Neuronal stem cell (in vitro differentiated cells): ENCODE data around the gene MS4A6A.

Experiments
- DNase-seq: peaks from one replicate; pipeline ENCODE4 v3.0.0-alpha.2; 2013; ENCODE audit warnings: low spot score
- H2AFZ ChIP-seq: one replicate; pipeline ENCODE4 v1.6.1; 2013; ENCODE audit warnings: mild to moderate bottlenecking, low read length, inconsistent platforms
- H2AK5ac ChIP-seq: 2 replicates; pipeline ENCODE4 v1.6.1; 2013; ENCODE audit warnings: low read depth, mild to moderate bottlenecking, inconsistent platforms, low read length, moderate library complexity, mixed read lengths
- H2BK120ac ChIP-seq: 2 replicates; pipeline ENCODE4 v1.6.1; 2013; ENCODE audit warnings: low read depth, mild to moderate bottlenecking, inconsistent platforms, low read length, moderate library complexity, mixed read lengths
- H2BK12ac ChIP-seq: one replicate; pipeline ENCODE4 v1.6.1; 2013; ENCODE audit warnings: low read length, inconsistent platforms
- H2BK15ac ChIP-seq: 2 replicates; pipeline ENCODE4 v1.6.1; 2013; ENCODE audit warnings: mild to moderate bottlenecking, low read length, inconsistent platforms, mixed read lengths
- H2BK5ac ChIP-seq: one replicate; pipeline ENCODE4 v1.6.1; 2013; ENCODE audit warnings: inconsistent platforms, mild to moderate bottlenecking, low read length, moderate library complexity
- H3K14ac ChIP-seq: one replicate; pipeline ENCODE4 v1.6.1; 2013; ENCODE audit warnings: low read length, inconsistent platforms
- H3K18ac ChIP-seq: 2 replicates; pipeline ENCODE4 v1.6.1; 2013; ENCODE audit warnings: low read length, inconsistent platforms
- H3K23ac ChIP-seq: 2 replicates; pipeline ENCODE4 v1.6.1; 2013; ENCODE audit warnings: low read depth, mild to moderate bottlenecking, mixed read lengths, low read length, inconsistent platforms; ENCODE audit not compliant: poor library complexity
- H3K27ac ChIP-seq: replicated peaks from 3 replicates; pipeline ENCODE4 v1.5.1; 2013; ENCODE audit warnings: low read length, inconsistent platforms
- H3K27me3 ChIP-seq, 3 experiments: 2 replicates each; pipeline ENCODE4 v1.6.1; 2013; ENCODE audit warnings: low read length in 3 of 3, mild to moderate bottlenecking in 2 of 3, inconsistent platforms in 1 of 3, low read depth in 1 of 3, mixed read lengths in 1 of 3, moderate library complexity in 1 of 3; ENCODE audit not compliant: control insufficient read depth in 3 of 3, insufficient read depth in 3 of 3
- H3K36me3 ChIP-seq, 2 donors: replicated peaks in 1 of 2; 2 replicates each; pipeline ENCODE4 v1.6.1; 2013; ENCODE audit warnings: low read length in 2 of 2; ENCODE audit not compliant: control insufficient read depth in 2 of 2, insufficient read depth in 2 of 2
- H3K4ac ChIP-seq: 2 replicates; pipeline ENCODE4 v1.6.1; 2013; ENCODE audit warnings: inconsistent platforms, mild to moderate bottlenecking, low read length, moderate library complexity
- H3K4me1 ChIP-seq, 2 donors: 1 replicate in 1 of 2; 2 replicates in 1 of 2; pipeline ENCODE4 v1.6.1; 2013; ENCODE audit warnings: low read length in 2 of 2, low read depth in 1 of 2; ENCODE audit not compliant: control insufficient read depth in 2 of 2, insufficient read depth in 1 of 2
- H3K4me2 ChIP-seq: one replicate; pipeline ENCODE4 v1.6.1; 2013; ENCODE audit warnings: mild to moderate bottlenecking, low read length, inconsistent platforms; ENCODE audit not compliant: insufficient read depth, poor library complexity, severe bottlenecking
- H3K4me3 ChIP-seq, 2 donors: 2 replicates each; pipeline ENCODE4 v1.5.1; 2013; ENCODE audit warnings: low read length in 2 of 2, mild to moderate bottlenecking in 2 of 2, inconsistent platforms in 1 of 2, moderate library complexity in 1 of 2
- H3K79me1 ChIP-seq: one replicate; pipeline ENCODE4 v1.6.1; 2013; ENCODE audit warnings: low read depth, mild to moderate bottlenecking, inconsistent platforms, low read length, moderate library complexity
- H3K9ac ChIP-seq: one replicate; pipeline ENCODE4 v1.6.1; 2013; ENCODE audit warnings: mild to moderate bottlenecking, low read depth, low read length, inconsistent platforms; ENCODE audit not compliant: poor library complexity
- H3K9me3 ChIP-seq, 2 donors: replicated peaks in 1 of 2; 2 replicates each; pipeline versions ENCODE3 to v1.6.1; 2013; ENCODE audit warnings: low read length in 2 of 2, mild to moderate bottlenecking in 2 of 2, inconsistent platforms in 1 of 2, low read depth in 1 of 2, mixed read lengths in 1 of 2, moderate library complexity in 1 of 2; ENCODE audit not compliant: control insufficient read depth in 2 of 2, insufficient read depth in 1 of 2
- H4K8ac ChIP-seq: one replicate; pipeline ENCODE4 v1.6.1; 2013; ENCODE audit warnings: low read depth, mild to moderate bottlenecking, inconsistent platforms, low read length, moderate library complexity
- H4K91ac ChIP-seq: one replicate; pipeline ENCODE4 v1.6.1; 2013; ENCODE audit warnings: low read length, low read depth, mild to moderate bottlenecking, inconsistent platforms; ENCODE audit not compliant: poor library complexity
- WGBS, 2 donors: extraction: QIAGEN DNeasy Blood & Tissue Kit; methylation state at CpG; one replicate each; pipeline ENCODE4 v1.1.7; 2013; ENCODE audit warnings: missing lambda C conversion rate in 2 of 2, mixed read lengths in 1 of 2; ENCODE audit not compliant: insufficient read length in 2 of 2, insufficient replicate concordance in 1 of 2; ENCODE audit errors: extremely low coverage in 2 of 2; 5-methylcytosine and 5-hydroxymethylcytosine counted together

The MS4A6A gene

GRCh38 chr11:60165951-60166350, 16.9 kb downstream of the MS4A6A start:
- no peak overlapping the region for H3K4me2 ChIP-seq
- H4K91ac ChIP-seq: no peak overlapping the region
- H3K79me1 ChIP-seq: no peaks in the 10 kb centered on the region
- H2AK5ac ChIP-seq: no peak overlapping the region
- no peak for DNase-seq
- no peak overlapping the region for H3K23ac ChIP-seq
- no peaks in the 10 kb centered on the region for H3K36me3 ChIP-seq
- H3K9me3 ChIP-seq: peaks cover 7 to 17% of the 10 kb centered on the region in 2 donors
- H2BK120ac ChIP-seq: no peak overlapping the region
- no peak overlapping the region for H2BK12ac ChIP-seq
- H2BK5ac ChIP-seq: no peak overlapping the region
- no peak overlapping the region for H3K9ac ChIP-seq
- H3K4ac ChIP-seq: no peak overlapping the region
- H3K27me3 ChIP-seq: no peaks in the 10 kb centered on the region
- H2AFZ ChIP-seq: no peak overlapping the region
- H4K8ac ChIP-seq: no peak overlapping the region
- no peak overlapping the region for H3K14ac ChIP-seq
- no peak overlapping the region for H2BK15ac ChIP-seq
- no peak overlapping the region for H3K4me3 ChIP-seq
- no peak overlapping the region for H3K27ac ChIP-seq
- H3K18ac ChIP-seq: no peak overlapping the region
- no peaks in the 10 kb centered on the region for H3K4me1 ChIP-seq

GRCh38 chr11:60165538-60165937, 17.3 kb downstream of the MS4A6A start:
- Histone ChIP-seq H3K79me1 (no peaks in the 10 kb centered on the region), H3K4me1 (no peaks in the 10 kb centered on the region), H3K4me2 (no peak overlapping the region), H2BK5ac (no peak overlapping the region), H3K9ac (no peak overlapping the region), H3K18ac (no peak overlapping the region), H4K91ac (no peak overlapping the region), H3K36me3 (no peaks in the 10 kb centered on the region), H2BK12ac (no peak overlapping the region), H3K27me3 (no peaks in the 10 kb centered on the region), H2AFZ (no peak overlapping the region), H2BK120ac (no peak overlapping the region), H3K9me3 (peaks cover 7 to 17% of the 10 kb centered on the region in 2 donors), H3K27ac (no peak overlapping the region), H3K14ac (no peak overlapping the region), H4K8ac (no peak overlapping the region), H3K23ac (no peak overlapping the region), H2BK15ac (no peak overlapping the region), H2AK5ac (no peak overlapping the region), H3K4ac (no peak overlapping the region), H3K4me3 (no peak overlapping the region)
- DNase-seq: no peak
- no CpG with 5 or more reads among the region's 2 CpGs for WGBS, 2 donors

- H3K18ac ChIP-seq: no peak overlapping the region
- no peak overlapping the region for H3K23ac ChIP-seq
- no peak overlapping the region for H2AK5ac ChIP-seq
- no peak overlapping the region for H3K4ac ChIP-seq
- H3K4me1 ChIP-seq: no peaks in the 10 kb centered on the region
- no peak overlapping the region for H4K8ac ChIP-seq
- H3K79me1 ChIP-seq: no peaks in the 10 kb centered on the region
- no peak overlapping the region for H3K9ac ChIP-seq
- no peak overlapping the region for H3K27ac ChIP-seq
- WGBS, 2 donors: no CpG with 5 or more reads among the region's 1 CpG
- H2BK5ac ChIP-seq: no peak overlapping the region
- H3K36me3 ChIP-seq: no peaks in the 10 kb centered on the region
- H2BK12ac ChIP-seq: no peak overlapping the region
- H3K9me3 ChIP-seq: peaks cover 7 to 17% of the 10 kb centered on the region in 2 donors
- no peak overlapping the region for H3K4me2 ChIP-seq
- no peak overlapping the region for H3K14ac ChIP-seq
- DNase-seq: no peak
- H2BK120ac ChIP-seq: no peak overlapping the region
- H3K27me3 ChIP-seq: no peaks in the 10 kb centered on the region
- H4K91ac ChIP-seq: no peak overlapping the region
- no peak overlapping the region for H3K4me3 ChIP-seq
- no peak overlapping the region for H2AFZ ChIP-seq
- no peak overlapping the region for H2BK15ac ChIP-seq
Observed at GRCh38 chr11:60164550-60165075, 18.3 kb downstream of the MS4A6A start.

GRCh38 chr11:60161766-60162165, 21.1 kb downstream of the MS4A6A start:
- Histone ChIP-seq H2BK12ac (no peak overlapping the region), H4K8ac (no peak overlapping the region), H2AK5ac (no peak overlapping the region), H4K91ac (no peak overlapping the region), H2BK120ac (no peak overlapping the region), H3K79me1 (no peaks in the 10 kb centered on the region), H3K4me3 (no peak overlapping the region), H2BK15ac (no peak overlapping the region), H3K14ac (no peak overlapping the region), H3K4me2 (no peak overlapping the region), H3K18ac (no peak overlapping the region), H3K27me3 (no peaks in the 10 kb centered on the region), H2BK5ac (no peak overlapping the region), H3K9me3 (no peaks in the 10 kb centered on the region), H3K4me1 (no peaks in the 10 kb centered on the region), H3K23ac (no peak overlapping the region), H3K4ac (no peak overlapping the region), H3K36me3 (no peaks in the 10 kb centered on the region), H3K27ac (no peak overlapping the region), H2AFZ (no peak overlapping the region), H3K9ac (no peak overlapping the region)
- DNase-seq: no peak
- WGBS, 2 donors: no CpG with 5 or more reads among the region's 4 CpGs
